SH-SY5Y (cell line): Measurements from ENCODE around the gene VTA1.

Experiments
- GATA2 ChIP-seq: IDR thresholded peaks from 2 replicates; pipeline ENCODE4 v1.6.1; 2011; ENCODE audit warnings: mild to moderate bottlenecking, low read depth, low read length
- GATA3 ChIP-seq: IDR thresholded peaks from 2 replicates; pipeline ENCODE4 v1.6.1; 2011; ENCODE audit warnings: low read depth, mild to moderate bottlenecking, low read length, moderate library complexity

DNA sequence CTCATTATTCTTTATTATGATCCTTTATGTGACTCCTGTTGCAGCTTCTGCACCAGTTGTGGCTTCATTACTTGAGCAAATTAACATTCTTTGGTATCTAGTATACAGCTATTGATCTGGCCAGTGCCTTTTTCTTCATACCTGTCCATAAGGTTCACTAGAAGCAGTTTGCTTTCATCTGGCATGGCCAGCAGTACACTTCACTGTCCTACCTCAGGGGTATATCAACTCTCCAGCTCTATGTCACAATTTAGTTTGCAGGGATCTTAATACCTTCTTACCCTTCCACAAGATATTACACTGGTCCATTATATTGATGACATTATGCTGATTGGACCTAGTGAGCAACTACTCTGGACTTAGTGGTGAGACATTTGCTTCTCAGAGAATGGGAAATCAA, 46.6 kb downstream of the VTA1 start:
- TF ChIP-seq GATA2 (no peak), GATA3 (no peak)
